Esophagus muscularis mucosa (tissue), 3 donors: Measurements from ENCODE around the gene TRIM43.

ENCODE experiments used
- POLR2AphosphoS5 ChIP-seq, 2 donors: sonication (generic); formaldehyde crosslinking; IDR thresholded peaks; one replicate each; pipeline ENCODE4 v1.6.1; 2017; ENCODE audit warnings: antibody characterized with exemption in 2 of 2
- TF ChIP-seq, protein P1 (sequence below), 3 experiments: fragments of 200-600 bp in 2 of 3; fragments of 450-650 bp in 1 of 3; sonication (generic) in 2 of 3; IDR thresholded peaks; one replicate each; pipeline ENCODE4 v1.5.1; 2017 to 2019; ENCODE audit warnings: antibody characterized with exemption in 3 of 3, mild to moderate bottlenecking in 2 of 3, moderate library complexity in 1 of 3

DNA sequence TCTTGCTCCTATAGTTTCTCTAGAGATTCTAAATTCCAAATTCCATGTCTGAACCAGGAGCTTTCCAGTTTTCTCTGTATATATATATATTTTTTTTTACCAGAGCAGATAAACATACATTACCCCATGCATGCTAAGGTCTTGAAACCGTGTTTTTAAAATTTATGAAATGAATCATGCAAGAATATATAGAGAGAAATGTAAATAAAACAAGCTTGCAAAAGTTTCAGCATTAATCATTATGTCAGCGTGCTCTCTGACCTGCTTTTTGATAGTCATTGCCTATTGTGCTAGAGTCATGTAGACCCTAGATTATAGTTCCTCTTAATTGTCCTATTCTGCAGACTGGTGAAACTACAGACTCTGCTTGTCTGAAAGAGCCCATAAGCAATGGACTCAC is 22.6 kb upstream of the TRIM43 start:
- TF ChIP-seq, protein P1, sequence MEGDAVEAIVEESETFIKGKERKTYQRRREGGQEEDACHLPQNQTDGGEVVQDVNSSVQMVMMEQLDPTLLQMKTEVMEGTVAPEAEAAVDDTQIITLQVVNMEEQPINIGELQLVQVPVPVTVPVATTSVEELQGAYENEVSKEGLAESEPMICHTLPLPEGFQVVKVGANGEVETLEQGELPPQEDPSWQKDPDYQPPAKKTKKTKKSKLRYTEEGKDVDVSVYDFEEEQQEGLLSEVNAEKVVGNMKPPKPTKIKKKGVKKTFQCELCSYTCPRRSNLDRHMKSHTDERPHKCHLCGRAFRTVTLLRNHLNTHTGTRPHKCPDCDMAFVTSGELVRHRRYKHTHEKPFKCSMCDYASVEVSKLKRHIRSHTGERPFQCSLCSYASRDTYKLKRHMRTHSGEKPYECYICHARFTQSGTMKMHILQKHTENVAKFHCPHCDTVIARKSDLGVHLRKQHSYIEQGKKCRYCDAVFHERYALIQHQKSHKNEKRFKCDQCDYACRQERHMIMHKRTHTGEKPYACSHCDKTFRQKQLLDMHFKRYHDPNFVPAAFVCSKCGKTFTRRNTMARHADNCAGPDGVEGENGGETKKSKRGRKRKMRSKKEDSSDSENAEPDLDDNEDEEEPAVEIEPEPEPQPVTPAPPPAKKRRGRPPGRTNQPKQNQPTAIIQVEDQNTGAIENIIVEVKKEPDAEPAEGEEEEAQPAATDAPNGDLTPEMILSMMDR (IDR thresholded peaks at IDR 0.05): no peak
- TF ChIP-seq POLR2AphosphoS5 (IDR thresholded peaks at IDR 0.05): no peak
